ENCODE measurements around the gene MBTPS1.

- TF ChIP-seq PKNOX1 (IDR thresholded peaks at IDR 0.05) (no peak), SUZ12 (IDR thresholded peaks at IDR 0.05) (no peak), FOXA1 (IDR thresholded peaks at IDR 0.05) (no peak), ELF4 (IDR thresholded peaks at IDR 0.05) (no peak), BHLHE40 (IDR thresholded peaks at IDR 0.05; ENCODE audit: borderline replicate concordance) (no peak), TARDBP (IDR thresholded peaks at IDR 0.05) (no peak), FOXM1 (IDR thresholded peaks at IDR 0.05; ENCODE audit: borderline replicate concordance) (no peak)
Observed at GRCh38 chr16:84036982-84037425, 79.7 kb downstream of the MBTPS1 start.

Measured in HEK293T (cell line).